Bronchial epithelial cell (primary cell): ENCODE results near the gene ATG10. TPM values are rescaled to one million over a fixed set of nuclear protein-coding genes. Genes with fewer than 3 reads are reported as not detected.
"Not testable (repeated sequence)": the region's sequence is repeated elsewhere in the genome, so short reads cannot be mapped to it uniquely, and the experiment has no call there.

Experiments
- DNase-seq: peaks from one replicate; pipeline ENCODE4 v3.0.0-alpha.2; 2010; ENCODE audit warnings: low read depth
- FAIRE-seq: peaks from 2 replicates; lab custom pipeline; 2011; peaks lifted over from hg19 to GRCh38; lab: Jason Lieb, UNC
- H3K27me3 ChIP-seq: 2 replicates; pipeline ENCODE4 v1.5.1; 2011; ENCODE audit warnings: low read length; ENCODE audit not compliant: control insufficient read depth, insufficient read depth
- H3K36me3 ChIP-seq: 2 replicates; pipeline ENCODE4 v1.5.1; 2011; ENCODE audit warnings: low read length; ENCODE audit not compliant: control insufficient read depth, insufficient read depth
- H3K4me3 ChIP-seq: 2 replicates; pipeline ENCODE4 v1.5.1; 2011; ENCODE audit warnings: mild to moderate bottlenecking, low read depth, low read length, control low read depth
- total RNA-seq: library from RNA; depleted of rRNA; stranded (reverse); fragments of >200 nt; gene quantifications from 2 replicates; pipeline ENCODE4 v1.2.1, GENCODE V29; 2014
- TF ChIP-seq, protein P1 (sequence below): IDR thresholded peaks from 2 replicates; pipeline ENCODE4 v1.5.1; 2011; ENCODE audit warnings: mild to moderate bottlenecking, moderate library complexity, low read length, control low read depth, inconsistent platforms; ENCODE audit not compliant: insufficient read depth, severe bottlenecking

The ATG10 gene
- total RNA-seq, 1 donor from 2014 or later = 9.7 TPM

DNA sequence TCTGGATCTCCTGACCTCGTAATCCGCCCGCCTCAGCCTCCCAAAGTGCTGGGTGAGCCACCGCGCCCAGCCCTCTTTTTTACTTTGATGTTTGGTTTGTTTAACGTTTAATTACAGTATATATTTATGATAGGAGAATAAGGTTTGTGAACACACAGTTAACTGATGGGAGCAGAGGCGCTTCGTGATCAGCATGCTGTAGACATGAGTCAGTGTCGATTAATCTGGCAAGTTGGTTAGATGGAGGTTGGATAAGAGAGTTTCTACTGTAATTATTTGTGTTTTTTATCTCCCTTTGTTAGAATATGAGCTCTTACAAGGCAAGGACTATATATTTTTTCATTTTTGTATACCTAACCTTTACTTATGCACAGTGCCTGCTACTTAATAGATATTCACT is 14.3 kb downstream of the ATG10 start:
- H3K27me3 ChIP-seq = no peaks in the 10 kb centered on the region

DNA sequence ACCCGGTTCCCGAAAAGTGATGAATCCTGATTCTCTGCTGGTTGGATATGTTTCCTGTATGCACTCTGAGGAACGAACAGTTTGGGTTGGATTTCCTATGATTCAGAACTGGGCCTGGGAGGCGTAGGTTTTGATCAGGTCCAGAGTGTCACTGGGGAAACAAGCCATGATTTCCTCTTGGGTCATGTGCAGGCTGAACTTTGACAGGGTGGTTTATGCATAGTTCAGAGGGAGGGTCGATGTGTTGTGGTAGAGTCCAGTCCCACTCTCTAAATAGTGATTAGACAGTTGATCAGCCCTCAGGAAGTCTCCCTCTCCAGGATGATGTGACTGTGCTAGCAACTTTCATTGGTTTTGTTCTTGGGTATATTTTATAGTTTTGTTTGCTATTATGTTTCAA is 17.4 kb downstream of the ATG10 start:
- DNase-seq (no peak), FAIRE-seq (no peak)
- TF ChIP-seq, protein P1, sequence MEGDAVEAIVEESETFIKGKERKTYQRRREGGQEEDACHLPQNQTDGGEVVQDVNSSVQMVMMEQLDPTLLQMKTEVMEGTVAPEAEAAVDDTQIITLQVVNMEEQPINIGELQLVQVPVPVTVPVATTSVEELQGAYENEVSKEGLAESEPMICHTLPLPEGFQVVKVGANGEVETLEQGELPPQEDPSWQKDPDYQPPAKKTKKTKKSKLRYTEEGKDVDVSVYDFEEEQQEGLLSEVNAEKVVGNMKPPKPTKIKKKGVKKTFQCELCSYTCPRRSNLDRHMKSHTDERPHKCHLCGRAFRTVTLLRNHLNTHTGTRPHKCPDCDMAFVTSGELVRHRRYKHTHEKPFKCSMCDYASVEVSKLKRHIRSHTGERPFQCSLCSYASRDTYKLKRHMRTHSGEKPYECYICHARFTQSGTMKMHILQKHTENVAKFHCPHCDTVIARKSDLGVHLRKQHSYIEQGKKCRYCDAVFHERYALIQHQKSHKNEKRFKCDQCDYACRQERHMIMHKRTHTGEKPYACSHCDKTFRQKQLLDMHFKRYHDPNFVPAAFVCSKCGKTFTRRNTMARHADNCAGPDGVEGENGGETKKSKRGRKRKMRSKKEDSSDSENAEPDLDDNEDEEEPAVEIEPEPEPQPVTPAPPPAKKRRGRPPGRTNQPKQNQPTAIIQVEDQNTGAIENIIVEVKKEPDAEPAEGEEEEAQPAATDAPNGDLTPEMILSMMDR = no peak
- no peaks in the 10 kb centered on the region for H3K36me3 ChIP-seq
- H3K4me3 ChIP-seq = no peak overlapping the region
- no peaks in the 10 kb centered on the region for H3K27me3 ChIP-seq

More for the DNA sequence above, 14.3 kb downstream of the ATG10 start:
- FAIRE-seq = no peak
- H3K4me3 ChIP-seq = no peak overlapping the region
- DNase-seq = no peak
- TF ChIP-seq, protein P1 = no peak
- no peaks in the 10 kb centered on the region for H3K36me3 ChIP-seq

DNA sequence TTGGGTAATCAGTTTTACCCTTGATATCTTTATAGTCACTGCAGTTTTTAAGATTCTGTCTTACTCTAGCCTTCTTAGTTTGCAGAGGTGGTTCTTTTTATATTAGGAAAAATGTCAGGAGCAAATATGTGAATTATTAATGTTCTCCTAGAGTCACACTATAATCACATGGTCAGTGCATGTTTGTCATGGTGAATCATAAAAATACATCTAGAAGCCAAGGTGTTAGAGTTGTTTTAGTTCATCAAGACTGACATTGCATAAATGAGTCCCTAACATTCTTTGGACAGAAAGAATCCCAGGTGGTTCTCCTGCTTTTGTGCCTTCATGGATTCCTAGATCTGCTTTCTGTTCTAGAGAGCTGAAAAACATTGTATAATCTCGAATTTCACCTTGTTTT is 22.9 kb downstream of the ATG10 start:
- DNase-seq = peak; percentile 69
- H3K36me3 ChIP-seq = peaks cover 1% of the 10 kb centered on the region
- FAIRE-seq = no peak
- H3K4me3 ChIP-seq = no peak overlapping the region
- TF ChIP-seq, protein P1 = no peak
- no peaks in the 10 kb centered on the region for H3K27me3 ChIP-seq

DNA sequence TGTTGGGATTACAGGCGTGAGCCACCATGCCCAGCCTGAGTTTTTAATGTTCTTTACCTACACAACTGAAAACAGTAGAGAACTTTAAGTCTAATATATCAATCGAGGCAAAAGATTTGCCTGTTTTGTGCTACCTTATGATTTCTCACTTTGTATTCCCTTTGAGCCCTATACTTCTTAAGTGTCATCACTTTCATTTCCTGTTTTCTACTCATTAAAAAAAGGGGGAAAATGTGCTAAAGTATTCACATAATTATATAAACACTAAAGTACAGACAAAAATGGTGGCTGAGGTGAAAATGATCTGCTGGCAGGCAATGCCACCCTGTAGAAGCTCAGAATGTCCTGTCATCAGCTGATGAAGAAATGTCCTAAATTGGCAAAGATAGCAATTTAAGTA is 23.6 kb downstream of the ATG10 start:
- no peak for FAIRE-seq
- DNase-seq = no peak
- peaks cover 1% of the 10 kb centered on the region for H3K36me3 ChIP-seq
- TF ChIP-seq, protein P1 = no peak
- H3K27me3 ChIP-seq = no peaks in the 10 kb centered on the region
- H3K4me3 ChIP-seq = no peak overlapping the region

DNA sequence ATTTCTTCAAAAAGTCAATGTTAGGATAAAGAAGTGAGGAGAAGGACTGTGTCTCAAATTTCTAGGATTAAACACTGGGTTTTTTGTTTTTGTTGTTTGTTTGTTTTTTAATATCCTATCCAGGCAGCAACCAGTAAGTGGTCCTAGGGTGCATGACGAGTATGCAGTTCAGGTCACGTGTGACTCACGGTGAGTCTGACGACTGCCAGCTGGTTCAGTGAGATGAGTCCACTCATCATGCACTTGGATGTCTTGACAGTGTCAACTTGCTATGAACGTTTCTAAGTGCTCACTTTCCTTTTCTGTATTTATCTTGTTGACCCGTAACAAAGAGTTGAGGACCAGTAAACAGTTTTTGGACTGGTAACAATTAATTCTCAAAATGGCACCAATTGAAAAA is 32.7 kb downstream of the ATG10 start:
- Histone ChIP-seq H3K4me3 (no peak overlapping the region), H3K36me3 (no peaks in the 10 kb centered on the region), H3K27me3 (no peaks in the 10 kb centered on the region)
- peak; percentile 53 for DNase-seq
- TF ChIP-seq, protein P1 = no peak
- FAIRE-seq = no peak

DNA sequence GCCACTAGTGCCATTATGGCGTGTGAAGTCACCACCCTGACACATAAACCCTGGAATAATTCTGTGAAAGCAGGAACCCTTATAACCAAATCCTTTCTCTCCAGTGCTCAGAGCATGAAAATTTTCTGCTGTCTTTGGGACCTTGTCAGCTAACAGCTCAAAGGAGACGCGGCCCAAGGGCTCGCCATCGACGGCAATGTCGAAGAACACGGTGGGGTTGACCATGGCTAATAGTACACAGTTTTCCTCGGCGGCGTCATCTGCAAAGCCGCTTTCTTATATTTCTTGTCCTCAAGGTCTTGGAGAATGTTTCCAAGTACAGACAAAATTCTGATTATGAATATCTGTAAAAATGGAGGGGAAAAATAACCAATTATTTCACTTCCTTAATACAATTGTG is 38.0 kb downstream of the ATG10 start:
- not testable (repeated sequence) for DNase-seq, H3K4me3 ChIP-seq, H3K36me3 ChIP-seq, H3K27me3 ChIP-seq, FAIRE-seq
